GM19452 (cell line): Measurements from ENCODE around the gene ALPG.
"Not testable (repeated sequence)": the region's sequence is repeated elsewhere in the genome, so short reads cannot be mapped to it uniquely, and the experiment has no call there.

Experiments used
- ATAC-seq: cut with Tn5 transposase; IDR thresholded peaks from one replicate; pipeline ENCODE4 v1.9.1; 2021; ENCODE audit not compliant: unreplicated experiment

Gene ALPG

GRCh38 chr2:232394431-232394830, 12.2 kb upstream of the ALPG start:
- not testable (repeated sequence) for ATAC-seq

- ATAC-seq = no peak
Measured at GRCh38 chr2:232395586-232395985, 11.1 kb upstream of the ALPG start.

GRCh38 chr2:232396683-232397082, 10.0 kb upstream of the ALPG start:
- no peak for ATAC-seq

DNA sequence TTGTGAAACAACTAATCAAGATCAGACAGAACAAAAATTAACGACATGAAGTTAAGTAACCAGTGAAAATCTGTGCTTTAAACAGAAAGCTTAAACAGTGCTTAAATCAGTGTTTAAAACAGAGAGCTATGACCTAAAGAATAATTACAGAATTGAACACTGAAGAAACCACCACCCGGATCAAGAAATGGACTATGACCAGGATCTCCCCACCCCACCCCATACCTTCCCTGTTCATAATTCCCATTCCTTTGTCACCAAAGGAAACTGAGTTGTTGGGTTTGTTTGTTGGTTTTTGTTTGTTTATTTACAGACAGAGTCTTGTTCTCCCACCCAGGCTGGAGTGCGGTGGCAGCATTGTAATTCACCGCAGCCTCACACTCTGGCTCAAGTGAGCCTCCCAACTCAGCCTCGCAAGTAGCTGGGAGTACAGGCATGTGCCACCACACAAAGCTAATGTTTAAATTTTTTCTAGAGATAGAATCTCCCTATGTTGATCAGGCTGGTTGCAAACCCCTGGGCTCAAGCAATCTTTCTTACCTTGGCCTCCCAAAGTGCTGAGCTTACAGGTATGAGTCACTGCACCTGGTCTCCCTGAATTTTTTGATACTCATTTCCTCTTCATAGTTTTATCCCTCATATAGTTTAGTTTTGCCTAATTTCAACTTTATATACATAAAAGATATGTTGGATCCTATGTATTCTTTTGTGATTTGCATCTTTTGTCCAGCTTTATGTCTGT, 8.2 kb upstream of the ALPG start:
- no peak for ATAC-seq

DNA sequence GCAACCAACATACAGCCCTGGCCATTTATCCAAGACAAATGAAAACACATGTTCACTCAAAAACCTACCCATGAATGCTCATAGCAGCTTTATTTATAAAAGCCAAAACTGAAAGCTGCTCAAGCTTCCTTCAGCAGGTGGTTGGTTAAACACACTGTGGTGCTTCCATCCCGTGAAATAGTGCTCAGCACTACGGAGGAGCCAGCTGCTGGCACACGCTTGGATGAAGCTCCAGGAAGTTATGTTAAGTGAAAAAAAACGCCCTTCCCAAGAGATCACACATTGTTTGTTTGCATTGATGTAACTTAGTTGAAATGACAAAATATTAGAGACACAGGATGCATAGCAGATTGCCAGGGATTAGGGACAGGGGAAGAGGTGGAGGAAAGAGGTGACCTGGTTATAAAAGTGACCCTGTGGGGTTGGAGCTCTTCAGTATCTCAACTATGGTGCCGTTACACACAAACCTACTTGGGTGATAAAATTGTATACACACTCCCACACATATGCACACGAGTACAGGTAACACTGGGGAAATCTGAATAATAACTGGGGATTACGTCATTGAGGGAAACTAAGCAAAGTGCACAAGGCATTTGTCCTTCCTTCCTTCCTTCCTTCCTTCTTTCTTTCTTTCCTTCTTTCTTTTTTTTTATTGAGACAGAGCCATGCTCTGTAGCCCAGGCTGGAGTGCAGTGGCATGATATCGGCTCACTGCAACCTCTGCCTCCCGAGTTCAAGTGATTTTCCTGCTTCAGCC, 6.2 kb upstream of the ALPG start:
- no peak for ATAC-seq

DNA sequence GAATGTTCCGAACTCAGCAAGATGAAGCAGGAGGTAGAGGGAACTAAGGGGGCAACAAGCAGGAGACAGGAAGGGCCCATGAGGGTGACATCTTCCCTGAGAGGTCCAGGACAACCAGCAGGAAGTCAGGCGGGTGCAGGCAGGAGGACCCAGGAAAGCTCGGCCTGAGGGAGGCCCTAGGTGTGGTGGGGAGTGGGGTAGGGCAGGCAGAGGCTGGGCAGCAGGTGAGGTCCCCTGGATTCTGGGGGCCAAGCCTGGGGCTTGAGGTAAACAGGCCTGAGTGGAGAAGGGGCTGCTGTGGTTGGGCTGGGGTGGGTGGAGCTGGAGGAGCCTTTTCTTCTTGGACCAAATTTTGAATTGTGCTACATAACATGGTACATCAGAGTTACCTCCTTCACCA, 4.1 kb upstream of the ALPG start:
- no peak for ATAC-seq

- ATAC-seq = no peak
Measured at GRCh38 chr2:232405943-232406510, 617 bp upstream of the ALPG start.

DNA sequence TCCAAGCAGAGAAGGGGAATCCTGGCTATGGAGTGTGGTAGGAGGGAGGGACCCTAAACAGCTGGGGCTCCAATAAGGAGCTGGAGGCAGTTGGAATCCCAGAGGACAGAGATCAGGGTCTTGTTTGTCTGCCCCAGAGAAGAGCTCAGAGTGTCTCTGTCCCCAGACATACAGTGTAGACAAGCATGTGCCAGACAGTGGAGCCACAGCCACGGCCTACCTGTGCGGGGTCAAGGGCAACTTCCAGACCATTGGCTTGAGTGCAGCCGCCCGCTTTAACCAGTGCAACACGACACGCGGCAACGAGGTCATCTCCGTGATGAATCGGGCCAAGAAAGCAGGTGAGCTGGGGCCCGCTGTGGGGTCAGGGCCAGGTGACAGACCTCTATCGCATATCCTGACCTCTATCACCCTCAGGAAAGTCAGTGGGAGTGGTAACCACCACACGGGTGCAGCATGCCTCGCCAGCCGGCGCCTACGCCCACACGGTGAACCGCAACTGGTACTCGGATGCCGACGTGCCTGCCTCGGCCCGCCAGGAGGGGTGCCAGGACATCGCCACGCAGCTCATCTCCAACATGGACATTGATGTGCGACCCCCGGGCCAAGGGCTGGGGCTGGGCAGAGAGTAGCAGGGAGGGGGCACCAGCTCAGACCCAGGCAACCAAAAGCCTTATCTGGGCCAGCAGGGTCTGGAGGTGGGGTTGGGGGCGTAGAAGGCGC, 945 bp downstream of the ALPG start:
- ATAC-seq = not testable (repeated sequence)

- not testable (repeated sequence) for ATAC-seq
Measured at GRCh38 chr2:232408269-232408668, 1.6 kb downstream of the ALPG start.

DNA sequence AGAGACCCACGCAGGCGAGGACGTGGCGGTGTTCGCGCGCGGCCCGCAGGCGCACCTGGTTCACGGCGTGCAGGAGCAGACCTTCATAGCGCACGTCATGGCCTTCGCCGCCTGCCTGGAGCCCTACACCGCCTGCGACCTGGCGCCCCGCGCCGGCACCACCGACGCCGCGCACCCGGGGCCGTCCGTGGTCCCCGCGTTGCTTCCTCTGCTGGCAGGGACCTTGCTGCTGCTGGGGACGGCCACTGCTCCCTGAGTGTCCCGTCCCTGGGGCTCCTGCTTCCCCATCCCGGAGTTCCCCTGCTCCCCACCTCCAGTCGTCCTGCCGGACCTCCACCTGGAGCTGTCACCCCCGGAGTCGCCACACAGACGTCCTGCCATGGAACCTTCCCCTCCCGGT, 3.0 kb downstream of the ALPG start:
- not testable (repeated sequence) for ATAC-seq

- ATAC-seq = no peak
Measured at GRCh38 chr2:232410238-232410900, 3.7 kb downstream of the ALPG start.

- ATAC-seq = no peak
Measured at GRCh38 chr2:232411901-232412629, 5.4 kb downstream of the ALPG start.

DNA sequence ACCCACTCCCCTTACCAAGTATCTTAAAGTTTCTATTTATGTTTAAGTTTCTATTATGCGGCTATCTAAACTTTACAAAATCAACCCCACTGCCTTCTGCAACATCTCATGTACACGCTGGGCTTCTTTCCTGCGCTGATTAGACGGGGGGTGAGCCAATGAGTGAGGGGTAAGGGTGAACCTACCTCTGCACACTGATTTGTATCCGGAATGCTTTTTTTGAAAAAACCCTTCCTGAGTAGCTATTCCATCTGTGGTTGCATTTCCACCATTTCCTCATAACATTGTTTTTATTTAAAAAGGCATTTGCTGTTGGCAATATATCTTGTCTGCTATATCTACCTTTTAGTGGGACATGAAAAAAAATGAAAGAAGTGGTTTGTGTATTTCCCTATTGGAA, 6.3 kb downstream of the ALPG start:
- ATAC-seq = no peak

DNA sequence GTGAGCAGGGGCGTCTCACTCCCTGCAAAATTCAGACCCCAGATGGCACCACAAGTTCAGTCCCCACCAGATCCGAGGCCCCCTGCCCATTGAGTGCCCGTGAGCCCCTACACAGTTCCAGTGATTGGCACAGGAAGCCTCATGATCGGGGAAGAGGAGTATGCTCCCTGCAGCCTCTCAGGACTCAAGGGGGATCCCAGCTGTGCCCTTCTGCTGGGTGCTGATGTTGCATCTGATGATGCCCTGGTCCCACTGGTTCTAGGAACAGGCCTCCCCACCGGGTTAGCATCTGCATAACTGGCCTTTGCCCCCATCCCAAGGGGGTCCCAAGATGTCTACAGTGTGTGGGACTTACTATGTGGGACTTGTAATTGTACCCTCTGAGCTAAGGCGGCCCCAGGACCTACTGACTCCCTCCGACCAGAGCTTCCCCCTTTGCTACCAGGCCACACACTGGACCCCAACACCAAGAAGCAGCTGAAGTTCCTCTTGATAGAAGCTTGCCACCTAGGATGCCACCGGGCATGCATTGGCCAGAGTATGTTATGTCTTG, 8.6 kb downstream of the ALPG start:
- no peak for ATAC-seq

GRCh38 chr2:232415736-232416520, 9.3 kb downstream of the ALPG start:
- ATAC-seq = no peak

GRCh38 chr2:232416521-232417470, 10.2 kb downstream of the ALPG start:
- no peak for ATAC-seq

- no peak for ATAC-seq
Measured at GRCh38 chr2:232417489-232417888, 10.8 kb downstream of the ALPG start.

- no peak for ATAC-seq
Measured at GRCh38 chr2:232418056-232418455, 11.4 kb downstream of the ALPG start.
